Upper lobe of left lung (tissue), 6 donors: ENCODE results near the gene SPEF2. TPM values are rescaled to one million over a fixed set of nuclear protein-coding genes. Genes with fewer than 3 reads are reported as not detected.

Experiments used
- ATAC-seq, 2 donors: fragments of 200-7000 bp; cut with Tn5 transposase; one replicate each; pipeline ENCODE4 v1.9.1; 2022; ENCODE audit warnings: mild to moderate bottlenecking in 2 of 2, moderate library complexity in 2 of 2; ENCODE audit not compliant: low FRiP score in 2 of 2
- DNase-seq, 2 donors: peaks; one replicate each; pipeline ENCODE4 v3.0.0-alpha.2; 2019 to 2020
- H3K27ac ChIP-seq, 4 donors: fragments of 200-600 bp; sonication (generic); one replicate each; pipeline ENCODE4 v1.5.1; 2016 to 2019
- H3K27me3 ChIP-seq, 4 donors: fragments of 200-600 bp; sonication (generic); one replicate each; pipeline ENCODE4 v1.5.1; 2017 to 2019
- H3K36me3 ChIP-seq, 4 donors: fragments of 200-600 bp; sonication (generic); one replicate each; pipeline ENCODE4 v1.5.1; 2016 to 2019
- H3K4me1 ChIP-seq, 4 donors: fragments of 200-600 bp; sonication (generic); one replicate each; pipeline ENCODE4 v1.5.1; 2018 to 2019
- H3K4me3 ChIP-seq, 4 donors: fragments of 200-600 bp; sonication (generic); one replicate each; pipeline ENCODE4 v1.5.1; 2017 to 2019; ENCODE audit warnings: mild to moderate bottlenecking in 2 of 4, moderate library complexity in 1 of 4
- H3K9me3 ChIP-seq, 4 donors: fragments of 200-600 bp; sonication (generic); one replicate each; pipeline ENCODE4 v1.5.1; 2018 to 2019
- EP300 ChIP-seq, 4 donors: sonication (generic); formaldehyde crosslinking; IDR thresholded peaks; one replicate each; pipeline ENCODE4 v1.5.1; 2017; ENCODE audit warnings: antibody characterized with exemption in 4 of 4, control low read depth in 2 of 4
- POLR2A ChIP-seq, 4 donors: fragments of 450-650 bp; IDR thresholded peaks; one replicate each; pipeline ENCODE4 v1.5.1; 2016 to 2017; ENCODE audit warnings: antibody characterized with exemption in 4 of 4, mild to moderate bottlenecking in 2 of 4
- POLR2AphosphoS5 ChIP-seq, 2 donors: sonication (generic); formaldehyde crosslinking; IDR thresholded peaks; one replicate each; pipeline ENCODE4 v1.5.1; 2017; ENCODE audit warnings: antibody characterized with exemption in 2 of 2
- WGBS, 2 donors: methylation state at CpG; one replicate each; pipeline ENCODE4 v1.1.5; 2017 to 2018; 5-methylcytosine and 5-hydroxymethylcytosine counted together
- total RNA-seq, 6 donors: library from RNA; depleted of rRNA in 4 of 6; stranded (reverse); fragments of >200 nt in 4 of 6; gene quantifications; one replicate each; pipeline versions ENCODE4 v1.1.0 to v1.2.1, GENCODE V29; 2016 to 2021
- TF ChIP-seq, protein P1 (sequence below), 6 experiments: fragments of 450-650 bp in 4 of 6; fragments of 200-600 bp in 2 of 6; sonication (generic) in 2 of 6; IDR thresholded peaks; one replicate each; pipeline ENCODE4 v1.5.1; 2016 to 2019; ENCODE audit warnings: antibody characterized with exemption in 6 of 6
- donor health status: DM: no; HTN: no; CAD: no; lungs with moderate emphysema.
- donor health status: DM: no; HTN: yes; CAD: no; lungs with severe emphysema.

The SPEF2 gene
- total RNA-seq, 6 donors from 2014 or later, result 6.6 to 95.3 (median 13.9) TPM

DNA sequence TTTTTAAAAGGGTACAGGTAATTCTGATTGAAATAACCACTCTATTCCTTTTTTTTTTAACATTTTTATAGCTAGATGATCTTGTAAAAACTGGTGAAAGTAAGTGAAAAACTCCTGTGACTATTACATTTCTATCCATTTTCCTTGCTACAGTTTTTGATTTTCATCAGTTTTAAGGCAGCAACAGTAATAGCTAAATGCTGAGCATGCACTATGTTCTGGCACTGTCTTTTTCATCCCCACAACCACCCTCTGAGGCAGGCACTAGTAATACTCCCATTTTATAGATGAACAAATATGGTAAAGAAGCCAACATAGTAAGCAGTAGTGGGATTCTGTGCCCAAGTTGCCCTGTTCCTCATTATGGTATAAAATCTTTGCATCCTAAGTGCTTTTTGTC, 126.0 kb downstream of the SPEF2 start:
- ATAC-seq (no peak), DNase-seq (no peak)
- Histone ChIP-seq H3K4me3 (no peak overlapping the region), H3K4me1 (no peaks in the 10 kb centered on the region), H3K27me3 (no peaks in the 10 kb centered on the region), H3K27ac (no peak overlapping the region), H3K36me3 (no peaks in the 10 kb centered on the region), H3K9me3 (no peaks in the 10 kb centered on the region)
- no peak for TF ChIP-seq EP300 (IDR thresholded peaks at IDR 0.05)
- TF ChIP-seq POLR2A (IDR thresholded peaks at IDR 0.05), result no peak
- TF ChIP-seq, protein P1, sequence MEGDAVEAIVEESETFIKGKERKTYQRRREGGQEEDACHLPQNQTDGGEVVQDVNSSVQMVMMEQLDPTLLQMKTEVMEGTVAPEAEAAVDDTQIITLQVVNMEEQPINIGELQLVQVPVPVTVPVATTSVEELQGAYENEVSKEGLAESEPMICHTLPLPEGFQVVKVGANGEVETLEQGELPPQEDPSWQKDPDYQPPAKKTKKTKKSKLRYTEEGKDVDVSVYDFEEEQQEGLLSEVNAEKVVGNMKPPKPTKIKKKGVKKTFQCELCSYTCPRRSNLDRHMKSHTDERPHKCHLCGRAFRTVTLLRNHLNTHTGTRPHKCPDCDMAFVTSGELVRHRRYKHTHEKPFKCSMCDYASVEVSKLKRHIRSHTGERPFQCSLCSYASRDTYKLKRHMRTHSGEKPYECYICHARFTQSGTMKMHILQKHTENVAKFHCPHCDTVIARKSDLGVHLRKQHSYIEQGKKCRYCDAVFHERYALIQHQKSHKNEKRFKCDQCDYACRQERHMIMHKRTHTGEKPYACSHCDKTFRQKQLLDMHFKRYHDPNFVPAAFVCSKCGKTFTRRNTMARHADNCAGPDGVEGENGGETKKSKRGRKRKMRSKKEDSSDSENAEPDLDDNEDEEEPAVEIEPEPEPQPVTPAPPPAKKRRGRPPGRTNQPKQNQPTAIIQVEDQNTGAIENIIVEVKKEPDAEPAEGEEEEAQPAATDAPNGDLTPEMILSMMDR (IDR thresholded peaks at IDR 0.05), result no peak

DNA sequence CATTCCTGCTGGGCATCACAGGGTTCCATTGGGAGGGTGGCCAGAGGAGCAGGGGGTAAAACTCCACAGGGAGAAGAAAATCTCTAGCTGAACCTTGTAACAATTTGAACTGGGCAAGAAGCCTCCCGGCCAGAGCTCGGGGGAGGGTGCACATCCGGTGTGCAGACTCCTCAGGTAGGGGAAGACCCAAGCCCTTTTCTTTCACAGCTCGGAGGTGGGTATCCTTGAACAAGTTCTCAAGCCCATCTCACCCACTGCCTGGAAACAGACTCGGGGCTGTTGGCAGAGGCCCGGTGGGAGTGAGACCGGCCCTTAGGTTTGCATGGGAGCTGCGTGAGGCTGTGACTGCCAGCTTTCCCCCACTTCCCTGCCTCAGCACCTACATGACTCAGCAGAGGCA, 127.5 kb downstream of the SPEF2 start:
- Histone ChIP-seq H3K27ac (no peak overlapping the region), H3K36me3 (no peaks in the 10 kb centered on the region), H3K4me3 (no peak overlapping the region), H3K4me1 (no peaks in the 10 kb centered on the region), H3K27me3 (no peaks in the 10 kb centered on the region), H3K9me3 (no peaks in the 10 kb centered on the region)
- TF ChIP-seq EP300 (IDR thresholded peaks at IDR 0.05) (no peak), POLR2AphosphoS5 (IDR thresholded peaks at IDR 0.05) (no peak), POLR2A (IDR thresholded peaks at IDR 0.05) (no peak)
- TF ChIP-seq, protein P1 (IDR thresholded peaks at IDR 0.05), result no peak
- DNase-seq (peak in 1 of 2 donors; percentile 17), ATAC-seq (no peak)
- 93 to 95% methylated on average over 4 to 8 of the region's 8 CpGs for WGBS, 2 donors

DNA sequence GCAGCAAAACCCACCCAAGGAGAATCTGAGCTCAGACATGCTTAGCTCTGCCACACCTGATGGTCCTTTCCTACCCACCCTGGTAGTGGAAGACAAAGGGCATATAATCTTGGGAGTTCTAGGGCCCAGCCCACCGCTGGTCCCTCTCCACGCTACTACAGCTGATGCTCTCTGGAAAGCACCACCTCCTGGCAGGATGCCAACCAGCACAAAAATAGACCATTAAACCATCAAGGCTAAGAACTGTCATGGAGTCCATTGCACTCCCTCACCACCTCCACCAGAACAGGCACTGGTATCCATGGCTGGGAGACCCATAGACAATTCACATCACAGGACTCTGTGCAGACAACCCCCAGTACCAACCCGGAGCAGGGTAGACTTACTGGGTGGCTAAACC, 128.0 kb downstream of the SPEF2 start:
- WGBS, 2 donors, result 90 to 97% methylated on average over 3 of the region's 3 CpGs
- DNase-seq, result no peak
- Histone ChIP-seq H3K4me3 (no peak overlapping the region), H3K4me1 (no peaks in the 10 kb centered on the region), H3K9me3 (no peaks in the 10 kb centered on the region), H3K27me3 (no peaks in the 10 kb centered on the region), H3K36me3 (no peaks in the 10 kb centered on the region), H3K27ac (no peak overlapping the region)
- no peak for TF ChIP-seq POLR2A (IDR thresholded peaks at IDR 0.05)
- ATAC-seq, result no peak

DNA sequence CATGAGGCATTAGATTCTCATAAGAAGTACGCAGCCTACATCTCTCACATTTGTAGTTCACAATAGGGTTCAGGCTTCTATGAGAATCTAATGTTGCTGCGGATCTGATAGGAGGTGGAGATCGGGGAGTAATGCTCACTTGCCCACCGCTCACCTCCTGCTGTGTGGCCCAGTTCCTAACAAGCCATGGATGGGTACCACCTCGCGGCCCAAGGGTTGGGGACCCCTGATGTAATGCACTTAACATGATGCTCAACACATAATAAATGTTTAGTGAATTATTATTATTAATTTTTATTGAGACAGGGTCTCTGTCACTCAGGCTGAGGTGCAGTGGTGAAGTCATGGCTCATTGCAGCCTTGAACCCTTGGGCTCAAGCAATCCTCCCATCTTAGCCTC, 134.3 kb downstream of the SPEF2 start:
- TF ChIP-seq, protein P1 (IDR thresholded peaks at IDR 0.05), result no peak
- 92 to 100% methylated on average over 3 to 6 of the region's 6 CpGs for WGBS, 2 donors
- ATAC-seq (no peak), DNase-seq (no peak)
- Histone ChIP-seq H3K4me3 (no peak overlapping the region), H3K4me1 (no peaks in the 10 kb centered on the region), H3K36me3 (no peaks in the 10 kb centered on the region), H3K27me3 (no peaks in the 10 kb centered on the region), H3K27ac (no peak overlapping the region), H3K9me3 (no peaks in the 10 kb centered on the region)

DNA sequence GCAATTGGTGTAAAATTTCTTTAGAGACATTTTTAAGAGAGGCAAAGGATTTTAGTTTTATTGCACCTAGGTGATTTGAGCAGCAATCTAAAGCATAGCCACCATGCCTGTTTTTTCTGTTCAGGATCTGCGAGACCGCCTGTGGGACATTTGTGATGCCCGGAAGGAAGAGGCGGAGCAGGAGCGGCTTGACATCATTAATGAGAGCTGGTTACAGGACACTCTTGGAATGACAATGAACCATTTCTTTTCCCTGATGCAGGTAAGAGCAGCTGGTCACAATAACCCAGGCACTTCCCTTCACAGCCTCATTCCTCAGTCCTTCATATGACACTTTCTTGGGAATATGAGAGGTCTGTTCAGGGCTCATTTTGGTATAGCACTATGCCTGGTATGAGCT, 135.8 kb downstream of the SPEF2 start:
- no peaks in the 10 kb centered on the region for H3K9me3 ChIP-seq
- ATAC-seq, result no peak
- no peak for TF ChIP-seq POLR2AphosphoS5 (IDR thresholded peaks at IDR 0.05)
- no peak for TF ChIP-seq EP300 (IDR thresholded peaks at IDR 0.05)
- TF ChIP-seq POLR2A (IDR thresholded peaks at IDR 0.05), result no peak
- TF ChIP-seq, protein P1 (IDR thresholded peaks at IDR 0.05), result no peak
- no peaks in the 10 kb centered on the region for H3K4me1 ChIP-seq
- H3K36me3 ChIP-seq, result no peaks in the 10 kb centered on the region
- H3K4me3 ChIP-seq, result no peak overlapping the region
- DNase-seq, result no peak
- no peaks in the 10 kb centered on the region for H3K27me3 ChIP-seq
- 89 to 92% methylated on average over 5 of the region's 5 CpGs for WGBS, 2 donors
- H3K27ac ChIP-seq, result no peak overlapping the region
